SK-N-SH (cell line): ENCODE data around the gene OBSCN. TPM values are rescaled to one million over a fixed set of nuclear protein-coding genes. Genes with fewer than 3 reads are reported as not detected.

Experiments used
- CTCF ChIA-PET: fragments of 300-600, 350-600 bp; formaldehyde crosslinking; extraction: SDS; loops from one replicate; lab custom pipeline; 2021; lab: Yijun Ruan, JAX
- POLR2A ChIA-PET: fragments of 350-600 bp; sonication (Branson Sonifier 250); formaldehyde crosslinking; extraction: SDS; loops from one replicate; lab custom pipeline; 2020; ENCODE audit warnings: antibody characterized with exemption, inconsistent platforms; lab: Yijun Ruan, JAX
- DNase-seq: peaks from one replicate; pipeline ENCODE4 v3.0.0; 2012
- H2AFZ ChIP-seq: fragments of 200-600 bp; sonication (generic); 2 replicates; pipeline ENCODE4 v1.8.1; 2016; ENCODE audit warnings: antibody characterized with exemption, mild to moderate bottlenecking, low read depth
- H3F3A ChIP-seq: fragments of 200-600 bp; sonication (generic); replicated peaks from 2 replicates; pipeline ENCODE3; 2016; ENCODE audit warnings: antibody characterized with exemption, mild to moderate bottlenecking; ENCODE audit not compliant: insufficient read depth
- H3K27ac ChIP-seq, 2 experiments: fragments of 200-500 bp in 1 of 2; fragments of 200-600 bp in 1 of 2; sonication (Bioruptor generic) in 1 of 2; sonication (generic), shearing (Covaris generic) in 1 of 2; 2 replicates each; pipeline versions ENCODE4 v1.5.1 to v1.6.1; 2014 to 2016; ENCODE audit warnings: low read depth in 2 of 2, inconsistent platforms in 1 of 2, low read length in 1 of 2, mild to moderate bottlenecking in 1 of 2, mixed read lengths in 1 of 2
- H3K27me3 ChIP-seq: fragments of 200-600 bp; sonication (generic), shearing (Covaris generic); 2 replicates; pipeline ENCODE4 v1.6.1; 2016; ENCODE audit warnings: mixed run types; ENCODE audit not compliant: insufficient read depth
- H3K36me3 ChIP-seq, 2 experiments: fragments of 200-500 bp in 1 of 2; fragments of 200-600 bp in 1 of 2; sonication (Bioruptor generic) in 1 of 2; sonication (generic) in 1 of 2; replicated peaks in 1 of 2; 2 replicates each; pipeline versions ENCODE3 to v1.5.1; 2014 to 2016; ENCODE audit warnings: low read length in 1 of 2, mild to moderate bottlenecking in 1 of 2; ENCODE audit not compliant: insufficient read depth in 2 of 2, control insufficient read depth in 1 of 2
- H3K4me1 ChIP-seq, 2 experiments: fragments of 200-500 bp in 1 of 2; fragments of 200-600 bp in 1 of 2; sonication (Bioruptor generic) in 1 of 2; sonication (generic), shearing (Covaris generic) in 1 of 2; 2 replicates each; pipeline versions ENCODE4 v1.5.1 to v1.6.1; 2014 to 2016; ENCODE audit warnings: low read depth in 1 of 2, low read length in 1 of 2, mixed run types in 1 of 2; ENCODE audit not compliant: insufficient read depth in 2 of 2, control insufficient read depth in 1 of 2
- H3K4me2 ChIP-seq: fragments of 200-600 bp; sonication (generic), shearing (Covaris generic); 2 replicates; pipeline ENCODE4 v1.6.1; 2017; ENCODE audit warnings: mixed run types
- H3K4me3 ChIP-seq, 2 experiments: fragments of 200-500 bp in 1 of 2; fragments of 200-600 bp in 1 of 2; sonication (Bioruptor generic) in 1 of 2; sonication (generic), shearing (Covaris generic) in 1 of 2; 2 replicates each; pipeline versions ENCODE4 v1.5.1 to v1.8.1; 2014 to 2016; ENCODE audit warnings: low read depth in 2 of 2, inconsistent platforms in 1 of 2, low read length in 1 of 2, mild to moderate bottlenecking in 1 of 2, mixed read lengths in 1 of 2, moderate library complexity in 1 of 2
- H3K79me2 ChIP-seq: fragments of 200-600 bp; sonication (generic); 2 replicates; pipeline ENCODE4 v1.8.1; 2017; ENCODE audit warnings: mild to moderate bottlenecking; ENCODE audit not compliant: insufficient read depth
- H3K9ac ChIP-seq: fragments of 200-600 bp; sonication (generic); 2 replicates; pipeline ENCODE4 v1.6.1; 2017; ENCODE audit warnings: mixed run types
- H3K9me2 ChIP-seq: fragments of 200-600 bp; sonication (generic); 2 replicates; pipeline ENCODE4 v1.6.1; 2017; ENCODE audit warnings: mixed run types
- H3K9me3 ChIP-seq: fragments of 200-600 bp; sonication (generic); 2 replicates; pipeline ENCODE4 v1.6.1; 2017; ENCODE audit warnings: mixed run types, mild to moderate bottlenecking, moderate library complexity
- H4K20me1 ChIP-seq: fragments of 200-600 bp; sonication (generic); 2 replicates; pipeline ENCODE4 v1.6.1; 2017; ENCODE audit warnings: mild to moderate bottlenecking, mixed run types; ENCODE audit not compliant: insufficient read depth
- CHD2 ChIP-seq: fragments of 150-350 bp; IDR thresholded peaks from 2 replicates; pipeline ENCODE4 v1.6.1; 2018; ENCODE audit warnings: low read length; ENCODE audit not compliant: partially characterized antibody
- EP300 ChIP-seq, 2 experiments: IDR thresholded peaks; 2 replicates each; pipeline versions ENCODE4 v1.4.0 to v1.6.1; 2012; ENCODE audit warnings: borderline replicate concordance in 1 of 2, low read depth in 1 of 2, low read length in 1 of 2
- EZH2phosphoT487 ChIP-seq: fragments of 200-600 bp; sonication (generic); IDR thresholded peaks from 2 replicates; pipeline ENCODE4 v1.6.1; 2017; ENCODE audit warnings: low read depth, mixed run types, mild to moderate bottlenecking, antibody characterized with exemption, moderate library complexity, borderline replicate concordance
- FOXJ3 ChIP-seq: sonication (generic); formaldehyde crosslinking; IDR thresholded peaks from 2 replicates; pipeline ENCODE4 v1.5.1; 2020; ENCODE audit warnings: mild to moderate bottlenecking, missing genetic modification reagents
- FOXM1 ChIP-seq: IDR thresholded peaks from 2 replicates; pipeline ENCODE4 v1.4.0; 2012; ENCODE audit warnings: low read depth, mild to moderate bottlenecking
- GABPA ChIP-seq: IDR thresholded peaks from 2 replicates; pipeline ENCODE4 v1.4.0; 2012; ENCODE audit warnings: low read depth, mild to moderate bottlenecking
- GATA2 ChIP-seq: sonication (generic); formaldehyde crosslinking; IDR thresholded peaks from 2 replicates; pipeline ENCODE4 v1.5.0; 2020; ENCODE audit warnings: mild to moderate bottlenecking, missing genetic modification reagents
- NRF1 ChIP-seq: IDR thresholded peaks from 2 replicates; pipeline ENCODE4 v1.6.1; 2012; ENCODE audit warnings: low read depth, mild to moderate bottlenecking, low read length
- PBX3 ChIP-seq: IDR thresholded peaks from 2 replicates; pipeline ENCODE4; 2012
- POLR2AphosphoS5 ChIP-seq: IDR thresholded peaks from 2 replicates; pipeline ENCODE4 v1.6.1; 2012; ENCODE audit warnings: low read depth, low read length
- REST ChIP-seq: IDR thresholded peaks from 2 replicates; pipeline ENCODE4 v1.6.1; 2012; ENCODE audit warnings: mild to moderate bottlenecking, low read depth, low read length, moderate library complexity
- RFX5 ChIP-seq: IDR thresholded peaks from 2 replicates; pipeline ENCODE4 v1.6.1; 2012; ENCODE audit warnings: mild to moderate bottlenecking, improper control_type of control experiment, low read length
- SIN3A ChIP-seq: IDR thresholded peaks from 2 replicates; pipeline ENCODE4 v1.6.1; 2012; ENCODE audit warnings: low read depth, mild to moderate bottlenecking, low read length, moderate library complexity, borderline replicate concordance
- SMC3 ChIP-seq: IDR thresholded peaks from 2 replicates; pipeline ENCODE4 v1.6.1; 2012; ENCODE audit warnings: low read depth, low read length, improper control_type of control experiment
- TCF12 ChIP-seq: IDR thresholded peaks from 2 replicates; pipeline ENCODE4 v1.4.0; 2012
- TEAD4 ChIP-seq: IDR thresholded peaks from 2 replicates; pipeline ENCODE4 v1.4.0; 2012; ENCODE audit warnings: mild to moderate bottlenecking, borderline replicate concordance; ENCODE audit not compliant: insufficient read depth
- USF1 ChIP-seq: IDR thresholded peaks from 2 replicates; pipeline ENCODE4 v1.4.0; 2012; ENCODE audit warnings: low read depth, borderline replicate concordance
- YY1 ChIP-seq: IDR thresholded peaks from 2 replicates; pipeline ENCODE4 v1.4.0; 2012; ENCODE audit warnings: low read depth, mild to moderate bottlenecking
- ZBTB33 ChIP-seq: IDR thresholded peaks from 2 replicates; pipeline ENCODE4 v1.4.0; 2012; ENCODE audit warnings: low read depth, borderline replicate concordance
- WGBS: methylation state at CpG from one replicate; pipeline ENCODE4 v1.1.6; 2017; ENCODE audit warnings: low lambda C conversion rate; 5-methylcytosine and 5-hydroxymethylcytosine counted together
- polyA plus RNA-seq, 3 experiments: library from polyadenylated mRNA; depleted of rRNA; stranded (reverse); fragments of >200 nt; gene quantifications; 2 replicates each; pipeline ENCODE4 v1.2.3, GENCODE V29; 2012

OBSCN gene
- polyA plus RNA-seq, 1 of the 3 experiments (the other 2 are of a cell fraction) = 4.0 TPM

GRCh38 chr1:228329887-228330286, 122.0 kb downstream of the OBSCN start (continued):
- TF ChIP-seq REST (no peak), TEAD4 (no peak), GABPA (no peak), SMC3 (no peak), SIN3A (no peak), NRF1 (no peak), FOXM1 (no peak), EP300 (IDR thresholded peaks at IDR 0.05; ENCODE audit: borderline replicate concordance in 1 of 2, low read depth in 1 of 2, low read length in 1 of 2) (no peak), USF1 (no peak), CHD2 (no peak)

GRCh38 chr1:228332797-228333738, 125.2 kb downstream of the OBSCN start:
- no peak for DNase-seq
- H3K4me1 ChIP-seq = no peaks in the 10 kb centered on the region
- H3K4me2 ChIP-seq = no peak overlapping the region
- H2AFZ ChIP-seq = no peak overlapping the region
- no peaks in the 10 kb centered on the region for H3K9me2 ChIP-seq
- no peaks in the 10 kb centered on the region for H3K27me3 ChIP-seq
- H3K9ac ChIP-seq = no peak overlapping the region
- no peaks in the 10 kb centered on the region for H3K36me3 ChIP-seq
- H3K4me3 ChIP-seq = no peak overlapping the region
- ChIA-PET POLR2A (no interaction called here), CTCF (interaction anchor here (0.8 kb wide), 1 partner anchor 10 kb away, joined by 3 read pairs; no protein-coding TSS in a partner anchor)
- no peaks in the 10 kb centered on the region for H3K79me2 ChIP-seq
- no peaks in the 10 kb centered on the region for H3F3A ChIP-seq
- TF ChIP-seq RFX5 = no peak
- no peak for TF ChIP-seq PBX3
- TF ChIP-seq ZBTB33 = no peak
- no peak for TF ChIP-seq GABPA
- no peak for TF ChIP-seq GATA2 (CRISPR knock-in tag)
- TF ChIP-seq EZH2phosphoT487 = no peak
- no peak for TF ChIP-seq TCF12
- no peak for TF ChIP-seq FOXJ3 (CRISPR knock-in tag)
- no peak for TF ChIP-seq YY1
- no peak for TF ChIP-seq CHD2
- TF ChIP-seq NRF1 = no peak
- TF ChIP-seq POLR2AphosphoS5 = no peak
- no peaks in the 10 kb centered on the region for H4K20me1 ChIP-seq
- WGBS = 55% methylated on average over 8 of the region's 17 CpGs
- H3K9me3 ChIP-seq = no peaks in the 10 kb centered on the region
- no peak overlapping the region for H3K27ac ChIP-seq
